Activated T-cell treated with anti-CD3 and anti-CD28 coated beads, Interleukin-2, amount 50 U/mL, for 24 hours (primary cell): ENCODE data around the gene ACVRL1.

Experiments used
- DNase-seq: peaks from one replicate; pipeline ENCODE4 v3.0.0-alpha.2; 2020
- H3K27ac Mint-ChIP-seq: 2 replicates; pipeline ENCODE4 v1.8.0; 2020; ENCODE audit warnings: mild to moderate bottlenecking, mixed read lengths
- H3K27me3 Mint-ChIP-seq: 2 replicates; pipeline ENCODE4 v1.8.0; 2020; ENCODE audit warnings: mixed read lengths
- H3K36me3 Mint-ChIP-seq: 2 replicates; pipeline ENCODE4 v1.8.0; 2020; ENCODE audit warnings: low read depth, mixed read lengths
- H3K4me1 Mint-ChIP-seq: 2 replicates; pipeline ENCODE4 v1.8.0; 2020; ENCODE audit warnings: low read depth, mixed read lengths
- H3K4me3 Mint-ChIP-seq: 2 replicates; pipeline ENCODE4 v1.8.0; 2020; ENCODE audit warnings: mild to moderate bottlenecking, moderate library complexity, mixed read lengths
- H3K9me3 Mint-ChIP-seq: 2 replicates; pipeline ENCODE4 v1.8.0; 2020; ENCODE audit warnings: mixed read lengths

The ACVRL1 gene

GRCh38 chr12:51901121-51901817 lies 6.0 kb upstream of the ACVRL1 start:
- Mint-ChIP-seq H3K9me3 (no peaks in the 10 kb centered on the region), H3K27me3 (peaks cover 3% of the 10 kb centered on the region), H3K36me3 (no peaks in the 10 kb centered on the region), H3K27ac (no peak overlapping the region), H3K4me3 (no peak overlapping the region), H3K4me1 (no peaks in the 10 kb centered on the region)
- no peak for DNase-seq

DNA sequence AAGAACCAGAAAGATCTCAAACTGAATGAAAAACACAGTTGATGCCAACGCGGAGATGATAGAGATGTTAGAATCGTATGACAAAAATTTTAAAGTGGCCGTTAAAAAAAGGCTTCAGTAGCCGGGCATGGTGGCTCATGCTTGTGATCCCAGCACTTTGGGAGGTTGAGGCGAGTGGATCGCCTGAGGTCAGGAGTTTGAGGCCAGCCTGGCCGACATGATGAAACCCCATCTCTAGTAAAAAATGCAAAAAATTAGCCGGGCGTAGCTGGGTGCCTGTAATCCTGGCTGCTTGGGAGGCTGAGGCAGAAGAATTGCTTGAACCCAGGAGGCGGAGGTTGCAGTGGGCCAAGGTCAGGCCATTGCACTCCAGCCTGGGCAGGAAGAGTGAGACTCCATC lies 5.4 kb upstream of the ACVRL1 start:
- H3K4me3 Mint-ChIP-seq, result no peak overlapping the region
- no peak for DNase-seq
- no peaks in the 10 kb centered on the region for H3K4me1 Mint-ChIP-seq
- H3K27me3 Mint-ChIP-seq, result peaks cover 8% of the 10 kb centered on the region
- H3K27ac Mint-ChIP-seq, result no peak overlapping the region
- H3K9me3 Mint-ChIP-seq, result no peaks in the 10 kb centered on the region
- H3K36me3 Mint-ChIP-seq, result no peaks in the 10 kb centered on the region

- no peaks in the 10 kb centered on the region for H3K36me3 Mint-ChIP-seq
- no peaks in the 10 kb centered on the region for H3K9me3 Mint-ChIP-seq
- H3K27ac Mint-ChIP-seq, result no peak overlapping the region
- H3K27me3 Mint-ChIP-seq, result peaks cover 26% of the 10 kb centered on the region
- no peak overlapping the region for H3K4me3 Mint-ChIP-seq
- no peak for DNase-seq
- H3K4me1 Mint-ChIP-seq, result no peaks in the 10 kb centered on the region
Measured at GRCh38 chr12:51904951-51905470, 2.3 kb upstream of the ACVRL1 start.

- Mint-ChIP-seq H3K27ac (no peak overlapping the region), H3K27me3 (peaks cover 26% of the 10 kb centered on the region), H3K9me3 (no peaks in the 10 kb centered on the region)
Measured at GRCh38 chr12:51905471-51906429, 1.6 kb upstream of the ACVRL1 start.

GRCh38 chr12:51906430-51907082 lies 748 bp upstream of the ACVRL1 start:
- H3K4me1 Mint-ChIP-seq, result no peaks in the 10 kb centered on the region
- H3K27ac Mint-ChIP-seq, result no peak overlapping the region
- H3K27me3 Mint-ChIP-seq, result peaks cover 26% of the 10 kb centered on the region
- no peak overlapping the region for H3K4me3 Mint-ChIP-seq
- no peaks in the 10 kb centered on the region for H3K36me3 Mint-ChIP-seq
- H3K9me3 Mint-ChIP-seq, result no peaks in the 10 kb centered on the region
- DNase-seq, result no peak

More at GRCh38 chr12:51905471-51906429, 1.6 kb upstream of the ACVRL1 start:
- no peaks in the 10 kb centered on the region for H3K36me3 Mint-ChIP-seq
- H3K4me1 Mint-ChIP-seq, result no peaks in the 10 kb centered on the region
- no peak overlapping the region for H3K4me3 Mint-ChIP-seq
- no peak for DNase-seq

DNA sequence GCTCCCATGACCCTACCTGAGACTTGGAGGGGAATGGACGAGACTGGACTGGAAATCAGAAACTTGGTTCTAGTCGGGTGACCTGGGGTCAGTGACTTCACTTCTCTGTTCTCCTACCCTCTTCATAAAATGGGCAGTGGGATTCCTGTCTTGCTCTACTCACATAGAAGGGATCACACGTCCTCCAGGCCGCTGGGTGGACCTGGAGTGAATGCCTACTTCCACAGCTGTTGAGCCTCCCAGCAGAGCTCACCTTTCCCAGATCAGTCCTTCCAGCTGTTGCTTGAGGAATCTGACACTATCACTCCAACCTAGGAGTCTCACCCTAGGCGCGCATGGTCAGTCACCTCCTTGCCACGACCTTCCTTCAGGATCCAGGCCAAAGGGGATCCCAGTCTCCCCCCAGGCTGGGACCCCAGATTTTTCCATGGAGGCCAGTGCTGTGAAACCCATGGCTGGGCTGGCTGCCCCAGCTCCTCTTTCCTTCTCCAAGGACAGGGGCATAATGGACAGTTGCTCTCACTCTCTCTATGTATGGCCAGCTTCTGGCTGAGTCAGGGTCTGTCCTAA lies 637 bp downstream of the ACVRL1 start:
- no peak for DNase-seq
- Mint-ChIP-seq H3K4me3 (no peak overlapping the region), H3K36me3 (no peaks in the 10 kb centered on the region), H3K27me3 (peaks cover 29% of the 10 kb centered on the region), H3K4me1 (no peaks in the 10 kb centered on the region), H3K27ac (no peak overlapping the region), H3K9me3 (no peaks in the 10 kb centered on the region)

GRCh38 chr12:51908876-51909592 lies 1.7 kb downstream of the ACVRL1 start:
- Mint-ChIP-seq H3K9me3 (no peaks in the 10 kb centered on the region), H3K36me3 (no peaks in the 10 kb centered on the region), H3K27ac (no peak overlapping the region), H3K27me3 (peaks cover 29% of the 10 kb centered on the region), H3K4me1 (no peaks in the 10 kb centered on the region), H3K4me3 (no peak overlapping the region)
- DNase-seq, result no peak

DNA sequence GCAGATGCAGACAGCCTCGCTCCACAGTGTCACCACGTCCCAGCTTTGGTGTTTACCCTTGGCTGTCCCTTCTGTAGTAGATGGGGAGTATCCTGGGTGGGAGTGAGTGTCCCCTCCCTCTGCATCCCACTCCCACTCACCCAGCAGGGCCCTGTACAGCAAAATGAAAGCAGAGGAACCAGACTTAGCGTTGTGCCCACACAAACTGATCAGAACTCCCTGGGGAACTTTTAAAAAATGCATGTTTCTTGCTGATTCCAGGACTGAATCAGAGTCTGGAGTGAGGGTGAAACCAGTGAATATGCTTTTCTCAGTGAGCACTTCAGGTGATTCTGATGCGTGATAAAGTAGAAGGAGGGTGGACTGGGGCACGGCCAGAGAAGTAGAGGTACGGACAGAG lies 2.9 kb downstream of the ACVRL1 start:
- Mint-ChIP-seq H3K9me3 (no peaks in the 10 kb centered on the region), H3K27me3 (peaks cover 29% of the 10 kb centered on the region)

GRCh38 chr12:51910691-51911090 lies 3.4 kb downstream of the ACVRL1 start:
- no peaks in the 10 kb centered on the region for H3K36me3 Mint-ChIP-seq
- H3K4me1 Mint-ChIP-seq, result no peaks in the 10 kb centered on the region
- H3K4me3 Mint-ChIP-seq, result no peak overlapping the region
- no peak overlapping the region for H3K27ac Mint-ChIP-seq
- H3K9me3 Mint-ChIP-seq, result no peaks in the 10 kb centered on the region
- H3K27me3 Mint-ChIP-seq, result peaks cover 29% of the 10 kb centered on the region
- no peak for DNase-seq

More for the DNA sequence above, 2.9 kb downstream of the ACVRL1 start:
- Mint-ChIP-seq H3K4me1 (no peaks in the 10 kb centered on the region), H3K4me3 (no peak overlapping the region), H3K27ac (no peak overlapping the region), H3K36me3 (no peaks in the 10 kb centered on the region)
- DNase-seq, result no peak

- Mint-ChIP-seq H3K36me3 (no peaks in the 10 kb centered on the region), H3K4me1 (no peaks in the 10 kb centered on the region)
Measured at GRCh38 chr12:51911307-51911706, 4.0 kb downstream of the ACVRL1 start.

DNA sequence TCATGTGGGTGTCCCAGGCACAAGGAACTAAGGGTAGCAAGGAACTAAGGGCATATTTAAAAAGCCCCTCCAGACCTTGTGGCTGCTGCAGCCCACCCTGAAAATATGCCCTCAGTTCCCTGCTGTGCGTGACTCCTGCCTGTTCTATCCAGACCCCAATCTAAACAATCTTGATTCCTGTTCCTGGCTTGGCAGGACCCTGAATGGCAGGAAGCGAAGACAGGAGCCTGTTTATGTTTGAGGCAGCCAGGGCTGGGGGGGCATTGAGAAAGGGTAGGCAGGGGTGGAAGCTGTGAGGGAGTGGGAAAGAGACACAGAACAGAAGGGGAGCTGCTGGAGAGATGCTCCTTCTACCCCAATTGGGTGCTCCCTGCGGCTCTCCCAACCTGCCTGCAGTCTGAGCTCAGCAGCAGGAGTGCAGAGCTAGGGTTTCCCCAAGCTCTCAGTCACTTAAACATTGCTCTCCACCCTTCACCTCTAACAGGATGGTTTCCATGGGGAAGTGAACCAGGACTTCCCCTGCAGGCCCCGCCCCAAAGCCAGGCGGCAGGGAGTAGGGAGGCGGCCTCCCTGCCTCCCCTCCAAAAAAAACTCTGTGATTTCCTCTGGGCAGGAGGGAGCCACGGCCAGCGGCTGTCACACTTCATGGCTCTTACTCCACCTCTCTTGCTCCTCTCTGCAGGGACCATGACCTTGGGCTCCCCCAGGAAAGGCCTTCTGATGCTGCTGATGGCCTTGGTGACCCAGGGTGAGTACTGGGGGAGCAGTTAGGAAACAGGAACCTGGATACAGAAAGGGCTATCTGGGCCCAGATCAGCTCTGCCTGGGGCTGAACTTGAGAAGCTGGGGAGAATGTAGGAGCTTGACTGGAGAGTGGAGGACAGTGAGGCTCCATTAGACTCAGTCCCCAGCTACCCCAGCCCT lies 4.7 kb downstream of the ACVRL1 start:
- Mint-ChIP-seq H3K4me1 (no peaks in the 10 kb centered on the region), H3K9me3 (no peaks in the 10 kb centered on the region), H3K36me3 (no peaks in the 10 kb centered on the region), H3K4me3 (no peak overlapping the region), H3K27me3 (peaks cover 21% of the 10 kb centered on the region), H3K27ac (no peak overlapping the region)
- DNase-seq, result no peak

More at GRCh38 chr12:51911307-51911706, 4.0 kb downstream of the ACVRL1 start:
- Mint-ChIP-seq H3K27ac (no peak overlapping the region), H3K4me3 (no peak overlapping the region), H3K27me3 (peaks cover 25% of the 10 kb centered on the region), H3K9me3 (no peaks in the 10 kb centered on the region)
- no peak for DNase-seq

DNA sequence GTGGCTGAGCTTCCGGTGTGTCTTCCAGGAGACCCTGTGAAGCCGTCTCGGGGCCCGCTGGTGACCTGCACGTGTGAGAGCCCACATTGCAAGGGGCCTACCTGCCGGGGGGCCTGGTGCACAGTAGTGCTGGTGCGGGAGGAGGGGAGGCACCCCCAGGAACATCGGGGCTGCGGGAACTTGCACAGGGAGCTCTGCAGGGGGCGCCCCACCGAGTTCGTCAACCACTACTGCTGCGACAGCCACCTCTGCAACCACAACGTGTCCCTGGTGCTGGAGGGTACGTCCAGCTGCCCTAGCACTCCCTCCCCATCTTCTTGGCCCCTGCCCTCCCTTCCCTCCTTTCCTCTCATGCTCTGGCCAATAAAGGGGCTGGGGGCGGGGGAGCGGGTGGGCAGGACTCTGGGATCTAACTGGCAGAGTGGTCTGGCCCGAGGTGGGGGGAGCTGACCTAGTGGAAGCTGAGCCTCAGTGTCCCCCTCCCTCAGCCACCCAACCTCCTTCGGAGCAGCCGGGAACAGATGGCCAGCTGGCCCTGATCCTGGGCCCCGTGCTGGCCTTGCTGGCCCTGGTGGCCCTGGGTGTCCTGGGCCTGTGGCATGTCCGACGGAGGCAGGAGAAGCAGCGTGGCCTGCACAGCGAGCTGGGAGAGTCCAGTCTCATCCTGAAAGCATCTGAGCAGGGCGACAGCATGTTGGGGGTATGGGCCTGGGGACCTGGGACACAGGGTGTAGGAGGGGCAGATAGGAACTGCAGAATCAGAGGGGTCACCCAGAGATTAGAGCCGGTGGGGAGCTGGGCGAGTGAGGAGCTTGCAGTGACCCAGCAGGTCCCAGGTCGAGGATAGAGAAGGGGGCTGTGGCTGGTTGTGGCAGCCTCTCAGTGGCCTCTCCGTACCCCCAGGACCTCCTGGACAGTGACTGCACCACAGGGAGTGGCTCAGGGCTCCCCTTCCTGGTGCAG lies 6.0 kb downstream of the ACVRL1 start:
- H3K4me1 Mint-ChIP-seq, result no peaks in the 10 kb centered on the region
- DNase-seq, result no peak

More for the DNA sequence above, 6.0 kb downstream of the ACVRL1 start:
- Mint-ChIP-seq H3K36me3 (no peaks in the 10 kb centered on the region), H3K4me3 (no peak overlapping the region), H3K27ac (no peak overlapping the region), H3K27me3 (peaks cover 13% of the 10 kb centered on the region), H3K9me3 (no peaks in the 10 kb centered on the region)
